ENCODE data around the gene PCCB. TPM values are rescaled to one million over a fixed set of nuclear protein-coding genes. Genes with fewer than 3 reads are reported as not detected.
"Not testable (repeated sequence)": the region's sequence is repeated elsewhere in the genome, so short reads cannot be mapped to it uniquely, and the experiment has no call there.

PCCB gene
- total RNA-seq, 2 donors from 2014 or later = 54.9 to 65.1 TPM

- Histone ChIP-seq H3K36me3 (ENCODE audit: control insufficient read depth, insufficient read depth, low read length) (peaks cover 9% of the 10 kb centered on the region), H3K27me3 (ENCODE audit: control insufficient read depth, insufficient read depth, low read length, poor library complexity, severe bottlenecking) (no peaks in the 10 kb centered on the region), H3K9me3 (ENCODE audit: control insufficient read depth, low read length) (no peaks in the 10 kb centered on the region), H3K4me3 (ENCODE audit: low read length) (no peak overlapping the region), H3K9ac (ENCODE audit: extremely low read depth, low read length, poor library complexity, severe bottlenecking) (no peak overlapping the region), H3K4me1 (ENCODE audit: control insufficient read depth, insufficient read depth, low read length) (no peaks in the 10 kb centered on the region), H3K27ac (ENCODE audit: low read depth, low read length) (no peak overlapping the region)
- TF ChIP-seq CTCF (conservative IDR thresholded peaks at IDR 0.05) = no peak
- no peaks in the 10 kb centered on the region for H3K27me3 Mint-ChIP-seq (ENCODE audit: insufficient read depth)
- H3K27ac Mint-ChIP-seq = no peak overlapping the region
- peaks cover 4% of the 10 kb centered on the region for H3K9me3 Mint-ChIP-seq
- H3K36me3 Mint-ChIP-seq (ENCODE audit: low read depth) = peaks cover 11% of the 10 kb centered on the region
- DNase-seq = no peak
- H3K4me1 Mint-ChIP-seq = peaks cover 5% of the 10 kb centered on the region
- no peak overlapping the region for H3K4me3 Mint-ChIP-seq
These were observed 116.1 kb downstream of the PCCB start for GRCh38 chr3:136366289-136366688.

- not testable (repeated sequence) for H3K27ac Mint-ChIP-seq; H3K4me3 Mint-ChIP-seq; H3K4me1 Mint-ChIP-seq; H3K27ac ChIP-seq (ENCODE audit: low read depth, low read length); H3K4me3 ChIP-seq (ENCODE audit: low read length); H3K27me3 ChIP-seq (ENCODE audit: control insufficient read depth, insufficient read depth, low read length, poor library complexity, severe bottlenecking); H3K9ac ChIP-seq (ENCODE audit: extremely low read depth, low read length, poor library complexity, severe bottlenecking); H3K9me3 ChIP-seq (ENCODE audit: control insufficient read depth, low read length); H3K36me3 ChIP-seq (ENCODE audit: control insufficient read depth, insufficient read depth, low read length); H3K4me1 ChIP-seq (ENCODE audit: control insufficient read depth, insufficient read depth, low read length); H3K27me3 Mint-ChIP-seq (ENCODE audit: insufficient read depth); DNase-seq; H3K9me3 Mint-ChIP-seq
- 98 to 100% methylated on average over 1 to 2 of the region's 5 CpGs for WGBS, 2 experiments (ENCODE audit: insufficient coverage in 1 of 2, insufficient read length in 1 of 2)
- H3K36me3 Mint-ChIP-seq (ENCODE audit: low read depth) = peaks cover 31% of the 10 kb centered on the region
These were observed 125.7 kb downstream of the PCCB start for GRCh38 chr3:136375800-136376199.

GRCh38 chr3:136377508-136377907 is 127.4 kb downstream of the PCCB start:
- Mint-ChIP-seq H3K27ac (no peak overlapping the region), H3K36me3 (ENCODE audit: low read depth) (peaks cover 26% of the 10 kb centered on the region), H3K27me3 (ENCODE audit: insufficient read depth) (no peaks in the 10 kb centered on the region), H3K4me3 (no peak overlapping the region), H3K9me3 (no peaks in the 10 kb centered on the region), H3K4me1 (no peaks in the 10 kb centered on the region)
- Histone ChIP-seq H3K4me3 (ENCODE audit: low read length) (no peak overlapping the region), H3K9ac (ENCODE audit: extremely low read depth, low read length, poor library complexity, severe bottlenecking) (no peak overlapping the region), H3K36me3 (ENCODE audit: control insufficient read depth, insufficient read depth, low read length) (peaks cover 7% of the 10 kb centered on the region), H3K4me1 (ENCODE audit: control insufficient read depth, insufficient read depth, low read length) (no peaks in the 10 kb centered on the region), H3K27me3 (ENCODE audit: control insufficient read depth, insufficient read depth, low read length, poor library complexity, severe bottlenecking) (no peaks in the 10 kb centered on the region), H3K9me3 (ENCODE audit: control insufficient read depth, low read length) (no peaks in the 10 kb centered on the region), H3K27ac (ENCODE audit: low read depth, low read length) (no peak overlapping the region)
- 86 to 93% methylated on average over 1 to 2 of the region's 2 CpGs for WGBS, 2 experiments (ENCODE audit: insufficient coverage in 1 of 2, insufficient read length in 1 of 2)
- no peak for DNase-seq
- no peak for TF ChIP-seq CTCF (conservative IDR thresholded peaks at IDR 0.05)

- Histone ChIP-seq H3K9me3 (ENCODE audit: control insufficient read depth, low read length) (no peaks in the 10 kb centered on the region), H3K9ac (ENCODE audit: extremely low read depth, low read length, poor library complexity, severe bottlenecking) (no peak overlapping the region), H3K27me3 (ENCODE audit: control insufficient read depth, insufficient read depth, low read length, poor library complexity, severe bottlenecking) (no peaks in the 10 kb centered on the region), H3K4me3 (ENCODE audit: low read length) (no peak overlapping the region), H3K36me3 (ENCODE audit: control insufficient read depth, insufficient read depth, low read length) (peaks cover 7% of the 10 kb centered on the region), H3K27ac (ENCODE audit: low read depth, low read length) (no peak overlapping the region), H3K4me1 (ENCODE audit: control insufficient read depth, insufficient read depth, low read length) (no peaks in the 10 kb centered on the region)
- no peaks in the 10 kb centered on the region for H3K27me3 Mint-ChIP-seq (ENCODE audit: insufficient read depth)
- TF ChIP-seq CTCF (conservative IDR thresholded peaks at IDR 0.05) = no peak
- peaks cover 23% of the 10 kb centered on the region for H3K36me3 Mint-ChIP-seq (ENCODE audit: low read depth)
- no peak overlapping the region for H3K27ac Mint-ChIP-seq
- no peak for DNase-seq
- H3K4me1 Mint-ChIP-seq = no peaks in the 10 kb centered on the region
- no peak overlapping the region for H3K4me3 Mint-ChIP-seq
- 80 to 97% methylated on average over 1 of the region's 1 CpG for WGBS, 2 experiments (ENCODE audit: insufficient coverage in 1 of 2, insufficient read length in 1 of 2)
- H3K9me3 Mint-ChIP-seq = no peaks in the 10 kb centered on the region
These were observed 127.9 kb downstream of the PCCB start for GRCh38 chr3:136378011-136378410.

Data from endodermal cell (in vitro differentiated cells).